Suprapubic skin (tissue), 4 donors: ENCODE data around the gene AMPH.

Source experiments
- EP300 ChIP-seq: sonication (generic); formaldehyde crosslinking; IDR thresholded peaks from one replicate; pipeline ENCODE4 v1.6.1; 2017; ENCODE audit warnings: antibody characterized with exemption
- POLR2A ChIP-seq, 2 donors: fragments of 450-650 bp; IDR thresholded peaks; one replicate each; pipeline ENCODE4 v1.6.1; 2017; ENCODE audit warnings: antibody characterized with exemption in 2 of 2, mild to moderate bottlenecking in 2 of 2, moderate library complexity in 2 of 2
- POLR2AphosphoS5 ChIP-seq, 3 donors: sonication (generic); formaldehyde crosslinking; IDR thresholded peaks; one replicate each; pipeline ENCODE4 v1.6.1; 2017; ENCODE audit warnings: antibody characterized with exemption in 3 of 3

- TF ChIP-seq POLR2AphosphoS5 (IDR thresholded peaks at IDR 0.05) (no peak), POLR2A (IDR thresholded peaks at IDR 0.05) (no peak), EP300 (no peak)
Measured at GRCh38 chr7:38512704-38513103, 118.5 kb downstream of the AMPH start.
